H9 (cell line): ENCODE measurements around the gene ADGRG4. TPM values are rescaled to one million over a fixed set of nuclear protein-coding genes. Genes with fewer than 3 reads are reported as not detected.

Source experiments
- DNase-seq: peaks from one replicate; pipeline ENCODE4 v3.0.0-alpha.2; 2017
- H2AFZ ChIP-seq: one replicate; pipeline ENCODE4 v1.6.1; 2013; ENCODE audit warnings: mild to moderate bottlenecking, low read length, control low read depth, moderate library complexity
- H2AK5ac ChIP-seq: 2 replicates; pipeline ENCODE4 v1.6.1; 2013; ENCODE audit warnings: low read length, control low read depth, mixed read lengths; ENCODE audit not compliant: insufficient read length
- H2BK120ac ChIP-seq: one replicate; pipeline ENCODE4 v1.6.1; 2013; ENCODE audit warnings: low read depth, mild to moderate bottlenecking, low read length, control low read depth, inconsistent platforms; ENCODE audit not compliant: poor library complexity, severe bottlenecking
- H2BK12ac ChIP-seq: 2 replicates; pipeline ENCODE4 v1.6.1; 2013; ENCODE audit warnings: low read length, control low read depth, mixed read lengths, low read depth; ENCODE audit not compliant: insufficient read length
- H2BK15ac ChIP-seq: 2 replicates; pipeline ENCODE4 v1.6.1; 2013; ENCODE audit warnings: low read depth, low read length, control low read depth
- H2BK20ac ChIP-seq: one replicate; pipeline ENCODE4 v1.6.1; 2013; ENCODE audit warnings: low read depth, mild to moderate bottlenecking, low read length, control low read depth, inconsistent platforms; ENCODE audit not compliant: poor library complexity, severe bottlenecking
- H2BK5ac ChIP-seq: 2 replicates; pipeline ENCODE4 v1.6.1; 2013; ENCODE audit warnings: low read length, control low read depth, mixed read lengths; ENCODE audit not compliant: insufficient read length
- H3K14ac ChIP-seq: 2 replicates; pipeline ENCODE4 v1.6.1; 2013; ENCODE audit warnings: low read length, control low read depth; ENCODE audit not compliant: insufficient read depth
- H3K18ac ChIP-seq: 2 replicates; pipeline ENCODE4 v1.6.1; 2013; ENCODE audit warnings: low read depth, mild to moderate bottlenecking, mixed read lengths, low read length, control low read depth; ENCODE audit not compliant: insufficient read length
- H3K23ac ChIP-seq: 2 replicates; pipeline ENCODE4 v1.6.1; 2013; ENCODE audit warnings: low read length, control low read depth, mixed read lengths, low read depth; ENCODE audit not compliant: insufficient read length
- H3K23me2 ChIP-seq: 2 replicates; pipeline ENCODE4 v1.6.1; 2013; ENCODE audit warnings: low read depth, mild to moderate bottlenecking, mixed read lengths, low read length, control low read depth; ENCODE audit not compliant: insufficient read length, poor library complexity, severe bottlenecking
- H3K27ac ChIP-seq: 2 replicates; pipeline ENCODE4 v1.5.1; 2013; ENCODE audit warnings: low read length, control low read depth, mixed read lengths, low read depth; ENCODE audit not compliant: insufficient read length
- H3K27me3 ChIP-seq: 2 replicates; pipeline ENCODE4 v1.6.1; 2013; ENCODE audit warnings: low read length, control low read depth, inconsistent platforms; ENCODE audit not compliant: insufficient read depth
- H3K4ac ChIP-seq: 2 replicates; pipeline ENCODE4 v1.6.1; 2013; ENCODE audit warnings: low read depth, mild to moderate bottlenecking, control low read depth, inconsistent platforms, low read length, moderate library complexity
- H3K4me1 ChIP-seq: 2 replicates; pipeline ENCODE4 v1.6.1; 2013; ENCODE audit warnings: low read length, control low read depth, inconsistent platforms; ENCODE audit not compliant: insufficient read depth
- H3K4me2 ChIP-seq: 2 replicates; pipeline ENCODE4 v1.6.1; 2013; ENCODE audit warnings: low read length, control low read depth, mixed read lengths; ENCODE audit not compliant: insufficient read length, insufficient read depth
- H3K56ac ChIP-seq: 2 replicates; pipeline ENCODE4 v1.6.1; 2013; ENCODE audit warnings: low read depth, mild to moderate bottlenecking, mixed read lengths, low read length, control low read depth; ENCODE audit not compliant: insufficient read length
- H3K79me1 ChIP-seq: 2 replicates; pipeline ENCODE4 v1.6.1; 2013; ENCODE audit warnings: low read depth, mild to moderate bottlenecking, moderate library complexity, low read length, control low read depth, inconsistent platforms; ENCODE audit not compliant: insufficient read depth, poor library complexity, severe bottlenecking
- H3K79me2 ChIP-seq: 2 replicates; pipeline ENCODE4 v1.6.1; 2013; ENCODE audit warnings: low read length, control low read depth, inconsistent platforms; ENCODE audit not compliant: insufficient read depth
- H3K9ac ChIP-seq: 2 replicates; pipeline ENCODE4 v1.6.1; 2013; ENCODE audit warnings: low read length, control low read depth, mixed read lengths; ENCODE audit not compliant: insufficient read length; ENCODE audit errors: extremely low read depth
- H3K9me3 ChIP-seq: one replicate; pipeline ENCODE4 v1.6.1; 2013; ENCODE audit warnings: low read depth, low read length, inconsistent platforms; ENCODE audit not compliant: control insufficient read depth
- H3T11ph ChIP-seq: one replicate; pipeline ENCODE4 v1.6.1; 2013; ENCODE audit warnings: mild to moderate bottlenecking, low read length, control low read depth, inconsistent platforms
- H4K20me1 ChIP-seq: one replicate; pipeline ENCODE4 v1.6.1; 2013; ENCODE audit not compliant: control insufficient read depth, insufficient read length, insufficient read depth
- H4K5ac ChIP-seq: 2 replicates; pipeline ENCODE4 v1.6.1; 2013; ENCODE audit warnings: low read depth, mild to moderate bottlenecking, mixed read lengths, low read length, control low read depth; ENCODE audit not compliant: insufficient read length
- H4K8ac ChIP-seq: replicated peaks from 2 replicates; pipeline ENCODE4 v1.6.1; 2013; ENCODE audit warnings: low read length, control low read depth, mixed read lengths, low read depth; ENCODE audit not compliant: insufficient read length
- H4K91ac ChIP-seq: 2 replicates; pipeline ENCODE4 v1.6.1; 2013; ENCODE audit warnings: low read depth, mild to moderate bottlenecking, moderate library complexity, mixed read lengths, low read length, control low read depth; ENCODE audit not compliant: insufficient read length
- H3K27ac Mint-ChIP-seq, 3 experiments: 2 replicates in 2 of 3; 3 replicates in 1 of 3; pipeline ENCODE4 v1.8.0; 2020 to 2021; ENCODE audit warnings: mixed read lengths in 3 of 3, mild to moderate bottlenecking in 1 of 3, moderate library complexity in 1 of 3
- H3K27me3 Mint-ChIP-seq: 2 replicates; pipeline ENCODE4 v1.8.0; 2021; ENCODE audit warnings: low read depth, mild to moderate bottlenecking, moderate library complexity, mixed read lengths
- H3K36me3 Mint-ChIP-seq, 3 experiments: 2 replicates in 2 of 3; 3 replicates in 1 of 3; pipeline ENCODE4 v1.8.0; 2020 to 2021; ENCODE audit warnings: low read depth in 3 of 3, mixed read lengths in 3 of 3; ENCODE audit not compliant: insufficient read depth in 1 of 3
- H3K4me1 Mint-ChIP-seq, 2 experiments: 2 replicates each; pipeline ENCODE4 v1.8.0; 2020; ENCODE audit warnings: mixed read lengths in 2 of 2
- H3K4me3 Mint-ChIP-seq, 2 experiments: 2 replicates in 1 of 2; 3 replicates in 1 of 2; pipeline ENCODE4 v1.8.0; 2020 to 2021; ENCODE audit warnings: mild to moderate bottlenecking in 2 of 2, mixed read lengths in 2 of 2, moderate library complexity in 1 of 2
- H3K9me3 Mint-ChIP-seq, 2 experiments: 2 replicates in 1 of 2; 3 replicates in 1 of 2; pipeline ENCODE4 v1.8.0; 2020; ENCODE audit warnings: mild to moderate bottlenecking in 2 of 2, mixed read lengths in 2 of 2, moderate library complexity in 1 of 2
- CTCF ChIP-seq: fragments of 200-600 bp; sonication (generic); conservative IDR thresholded peaks from 3 replicates; pipeline ENCODE4 v1.8.0; 2021; ENCODE audit warnings: antibody characterized with exemption, mild to moderate bottlenecking
- total RNA-seq: library from RNA; stranded (reverse); gene quantifications from 2 replicates; pipeline ENCODE4 v1.2.1, GENCODE V29; 2021

The ADGRG4 gene
- total RNA-seq, 1 experiment from 2014 or later: not detected

- Histone ChIP-seq H3T11ph (no peak overlapping the region), H2BK15ac (no peak overlapping the region), H3K79me1 (no peaks in the 10 kb centered on the region), H3K18ac (no peak overlapping the region), H2AFZ (no peak overlapping the region), H3K9me3 (peaks cover 20% of the 10 kb centered on the region), H4K8ac (no peak overlapping the region), H3K79me2 (no peaks in the 10 kb centered on the region), H3K23me2 (no peaks in the 10 kb centered on the region), H4K5ac (no peak overlapping the region), H3K4ac (no peak overlapping the region), H3K23ac (no peak overlapping the region), H2BK5ac (no peak overlapping the region), H2BK12ac (no peak overlapping the region), H2BK120ac (no peak overlapping the region), H3K4me2 (no peak overlapping the region), H4K20me1 (no peaks in the 10 kb centered on the region), H2AK5ac (no peak overlapping the region), H2BK20ac (no peak overlapping the region), H3K56ac (no peak overlapping the region), H3K27me3 (no peaks in the 10 kb centered on the region), H3K14ac (no peak overlapping the region), H3K27ac (no peak overlapping the region), H3K9ac (no peak overlapping the region), H4K91ac (no peak overlapping the region), H3K4me1 (no peaks in the 10 kb centered on the region)
- no peak overlapping the region for H3K27ac Mint-ChIP-seq
- H3K27me3 Mint-ChIP-seq: no peaks in the 10 kb centered on the region; the same call in 1 of the 2 replicates
- peaks cover 0 to 5% (median 2%) of the 10 kb centered on the region in 3 experiments; a peak in 4 of 7 replicates for H3K36me3 Mint-ChIP-seq
- no peaks in the 10 kb centered on the region for H3K4me1 Mint-ChIP-seq
- DNase-seq: no peak
- TF ChIP-seq CTCF: no peak
- peaks cover 6 to 12% of the 10 kb centered on the region in 2 experiments for H3K9me3 Mint-ChIP-seq
- H3K4me3 Mint-ChIP-seq: no peak overlapping the region
Observed at GRCh38 chrX:136447968-136448367, 147.2 kb downstream of the ADGRG4 start.
